GM15510 (cell line): Measurements from ENCODE around the gene ERN1.

ENCODE experiments used
- POLR2A ChIP-seq: IDR thresholded peaks from 3 replicates; pipeline ENCODE4 v1.6.1; 2011; ENCODE audit warnings: borderline replicate concordance; ENCODE audit not compliant: insufficient read length; ENCODE audit errors: extremely low read depth

ERN1 gene

GRCh38 chr17:64160378-64160777, 30.4 kb upstream of the ERN1 start:
- TF ChIP-seq POLR2A: no peak

- no peak for TF ChIP-seq POLR2A
Observed at GRCh38 chr17:64158831-64159590, 29.1 kb upstream of the ERN1 start.

DNA sequence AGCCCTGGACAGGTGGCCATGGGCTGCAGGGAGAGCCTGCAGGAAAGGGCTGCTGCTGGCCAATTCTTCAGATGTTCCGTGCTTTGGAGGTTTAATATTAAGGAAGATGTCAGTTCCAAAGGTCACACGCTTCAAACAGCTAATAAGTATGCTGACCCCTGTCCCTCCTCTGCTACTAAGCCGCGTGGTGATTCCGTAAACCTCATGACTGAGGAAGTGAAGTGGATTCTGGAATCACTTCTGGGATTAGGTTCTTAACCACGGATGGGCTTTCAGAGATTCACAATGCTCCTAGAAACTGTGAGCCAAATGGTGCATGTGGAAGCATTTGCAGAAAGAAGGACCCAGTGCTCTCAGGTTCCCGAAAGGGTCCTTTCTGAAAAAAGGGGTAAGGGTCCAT, 28.5 kb upstream of the ERN1 start:
- no peak for TF ChIP-seq POLR2A

GRCh38 chr17:64157669-64158180, 27.8 kb upstream of the ERN1 start:
- TF ChIP-seq POLR2A: no peak

DNA sequence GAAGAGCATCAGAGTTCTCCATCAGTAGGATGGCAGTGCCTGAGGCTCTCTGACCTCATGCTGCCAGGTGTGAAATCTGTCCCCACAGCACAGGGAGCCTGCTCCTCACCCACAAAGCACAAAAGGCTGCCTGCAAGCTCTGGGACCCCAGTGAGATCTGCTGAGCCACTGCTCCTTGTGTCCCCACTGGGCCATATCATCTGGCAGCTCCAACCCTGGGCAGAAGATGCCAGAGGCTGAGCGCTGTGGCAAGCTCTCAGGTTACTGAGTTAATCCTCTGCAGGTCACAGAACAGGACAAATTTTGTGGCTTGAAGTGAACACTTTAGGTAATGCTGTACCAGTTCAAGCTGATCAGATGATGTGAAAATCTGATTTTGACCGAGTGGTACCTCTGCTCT, 26.7 kb upstream of the ERN1 start:
- TF ChIP-seq POLR2A: no peak

GRCh38 chr17:64155751-64156544, 26.0 kb upstream of the ERN1 start:
- TF ChIP-seq POLR2A: no peak

DNA sequence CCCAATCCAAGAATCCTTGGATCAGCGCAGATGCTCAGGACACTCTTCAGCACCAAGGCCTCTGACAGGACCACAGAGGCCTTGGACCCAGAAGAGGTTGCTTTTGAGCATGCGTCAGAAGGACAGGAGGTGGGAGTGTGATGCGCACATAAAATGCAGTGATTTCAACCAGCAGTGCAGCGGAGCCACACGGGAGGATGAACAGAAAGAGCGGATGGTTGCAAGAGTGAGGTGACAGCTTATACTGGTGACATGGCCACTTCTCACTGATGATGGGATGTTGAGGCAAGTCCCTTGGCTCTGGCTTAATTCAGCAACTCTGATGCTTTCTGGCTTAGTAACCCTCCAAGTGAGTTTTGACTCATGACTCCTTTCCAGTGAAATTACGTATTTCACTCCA, 25.2 kb upstream of the ERN1 start:
- no peak for TF ChIP-seq POLR2A

- no peak for TF ChIP-seq POLR2A
Observed at GRCh38 chr17:64154717-64155116, 24.8 kb upstream of the ERN1 start.

DNA sequence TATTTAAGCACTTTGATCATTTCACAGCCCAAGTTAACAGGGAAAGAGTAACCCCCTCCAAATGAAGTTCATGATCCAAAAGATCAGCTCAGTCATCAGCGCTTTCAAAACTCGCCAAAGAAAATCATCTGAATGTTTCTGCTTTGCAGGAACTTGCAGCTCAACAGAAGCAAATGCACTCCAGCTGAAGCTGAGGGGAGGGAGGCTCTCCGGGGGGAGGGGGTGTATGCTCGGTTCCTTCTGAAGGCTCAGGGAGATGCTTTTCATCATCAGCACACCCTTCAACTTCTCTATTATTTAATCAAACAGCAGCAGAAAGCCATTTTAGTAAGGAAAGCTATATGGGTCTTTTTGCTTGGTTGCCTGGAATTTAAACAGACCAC, 24.4 kb upstream of the ERN1 start:
- TF ChIP-seq POLR2A: no peak

DNA sequence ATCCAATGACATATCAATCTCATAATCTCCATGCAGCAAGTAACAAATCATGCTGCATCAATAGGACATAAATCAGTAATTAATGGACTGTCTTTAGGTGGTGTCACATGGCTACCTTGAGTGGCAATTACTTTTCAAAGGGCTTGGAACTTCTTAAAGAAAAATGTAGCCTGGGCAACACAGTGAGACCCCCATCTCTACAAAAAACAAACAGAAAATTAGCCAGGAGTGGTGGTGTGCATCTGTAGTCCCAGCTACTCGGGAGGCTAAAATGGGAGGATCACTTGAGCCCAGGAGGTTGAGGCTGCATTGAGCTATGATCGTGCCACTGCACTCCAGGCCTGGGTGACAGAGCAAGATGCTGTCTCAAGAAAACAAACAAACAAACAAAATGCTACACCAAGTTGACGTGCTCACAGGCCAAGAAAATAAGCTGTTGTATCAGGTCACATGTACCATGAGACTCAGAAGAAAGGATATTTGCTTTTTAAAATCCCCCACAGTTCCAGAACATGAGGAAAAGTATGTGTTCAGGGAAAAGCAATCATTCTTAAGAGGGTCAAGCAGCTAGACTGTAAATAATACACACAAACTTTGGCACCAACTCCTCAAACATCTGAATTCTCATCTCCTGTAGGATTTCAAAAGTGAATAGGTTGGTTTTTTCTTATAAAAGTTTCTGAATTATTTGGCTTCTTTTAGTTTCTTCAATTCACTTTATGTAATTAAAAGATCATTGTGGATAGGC, 23.8 kb upstream of the ERN1 start:
- no peak for TF ChIP-seq POLR2A

- no peak for TF ChIP-seq POLR2A
Observed at GRCh38 chr17:64152428-64153125, 22.6 kb upstream of the ERN1 start.

GRCh38 chr17:64151016-64151368, 21.0 kb upstream of the ERN1 start:
- no peak for TF ChIP-seq POLR2A

DNA sequence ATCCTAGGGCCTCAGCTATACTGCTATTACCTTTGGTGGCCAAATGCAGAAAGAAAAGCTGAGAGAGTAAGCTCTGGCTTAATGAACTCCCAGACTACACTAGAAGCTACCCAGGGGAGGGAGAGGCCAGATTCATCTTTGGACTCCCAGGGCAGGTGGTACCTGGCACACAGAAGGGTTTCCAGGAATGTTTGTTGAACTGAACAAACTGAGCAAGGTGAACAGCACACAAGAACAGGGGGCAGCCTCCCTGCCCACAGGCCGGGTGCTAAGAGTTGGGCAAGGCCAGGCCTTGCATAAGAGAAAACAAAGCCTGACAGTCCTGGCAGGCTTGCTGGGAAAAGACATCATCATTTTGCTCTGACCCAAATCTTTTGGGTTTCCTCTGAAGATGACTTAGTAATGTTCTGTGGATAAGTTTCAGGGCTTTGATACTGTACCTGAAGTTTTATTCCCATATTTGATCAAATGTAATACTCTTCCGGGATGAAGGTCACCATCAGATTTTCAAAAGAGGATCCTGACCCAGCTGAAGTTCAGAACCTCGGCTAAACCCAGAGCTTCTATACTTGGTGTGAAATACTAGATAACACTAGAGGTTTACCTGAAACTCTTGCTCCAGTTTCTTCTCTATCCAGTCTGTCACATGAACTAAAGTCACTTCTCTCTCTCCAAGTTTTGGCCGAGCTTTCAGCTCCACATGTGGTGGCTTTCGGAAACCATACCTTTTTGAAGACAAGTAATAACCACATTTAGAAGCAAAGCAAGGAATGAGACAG, 20.5 kb upstream of the ERN1 start:
- TF ChIP-seq POLR2A: no peak

DNA sequence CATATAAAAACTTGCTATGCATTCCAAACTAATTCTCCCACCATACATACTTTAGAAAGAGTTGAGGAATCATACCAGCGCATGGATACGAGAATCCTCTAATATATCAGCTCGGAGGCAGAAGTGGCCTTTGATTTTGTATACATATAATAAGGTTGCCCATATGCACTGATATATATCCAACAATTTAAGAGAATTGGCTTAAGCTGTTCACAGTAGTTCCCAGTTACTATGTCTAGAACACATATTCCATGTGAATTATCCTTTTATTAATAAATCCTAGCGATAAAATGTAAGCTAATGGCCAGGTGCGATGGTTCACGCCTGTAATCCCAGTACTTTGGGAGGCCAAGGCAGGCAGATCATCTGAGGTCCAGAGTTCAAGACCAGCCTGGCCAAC, 19.3 kb upstream of the ERN1 start:
- TF ChIP-seq POLR2A: no peak
